Endothelial cell of umbilical vein (primary cell): ENCODE data around the gene ARG1.

Experiments used
- EZH2 ChIP-seq: IDR thresholded peaks from 2 replicates; pipeline ENCODE4 v1.6.1; 2012; ENCODE audit warnings: borderline replicate concordance, low read depth, mild to moderate bottlenecking, moderate library complexity, low read length, inconsistent platforms; ENCODE audit not compliant: severe bottlenecking
- MYC ChIP-seq: IDR thresholded peaks from one replicate; pipeline ENCODE4 v1.6.1; 2011; ENCODE audit warnings: mild to moderate bottlenecking, low read depth, low read length
- POLR2A ChIP-seq: IDR thresholded peaks from 2 replicates; pipeline ENCODE4 v1.6.1; 2012; ENCODE audit warnings: low read depth, mild to moderate bottlenecking, control low read depth, low read length
- POLR2AphosphoS5 ChIP-seq: IDR thresholded peaks from 2 replicates; pipeline ENCODE4 v1.6.1; 2012; ENCODE audit warnings: low read depth, mild to moderate bottlenecking, control low read depth, low read length, moderate library complexity; ENCODE audit not compliant: insufficient read depth
- TF ChIP-seq, protein P1 (sequence below), 2 donors: IDR thresholded peaks; 1 replicate in 1 of 2; 2 replicates in 1 of 2; pipeline ENCODE4 v1.5.1; 2011; ENCODE audit warnings: low read length in 2 of 2, mild to moderate bottlenecking in 2 of 2, moderate library complexity in 2 of 2, control low read depth in 1 of 2, inconsistent platforms in 1 of 2, low read depth in 1 of 2; ENCODE audit not compliant: insufficient read depth in 1 of 2; ENCODE audit errors: extremely low read depth in 1 of 2
- TF ChIP-seq, protein P2 (sequence below): IDR thresholded peaks from 2 replicates; pipeline ENCODE4 v1.6.1; 2011; ENCODE audit not compliant: insufficient read depth, insufficient read length

- TF ChIP-seq EZH2 (no peak), POLR2A (no peak), POLR2AphosphoS5 (no peak), MYC (no peak)
- TF ChIP-seq, protein P1, sequence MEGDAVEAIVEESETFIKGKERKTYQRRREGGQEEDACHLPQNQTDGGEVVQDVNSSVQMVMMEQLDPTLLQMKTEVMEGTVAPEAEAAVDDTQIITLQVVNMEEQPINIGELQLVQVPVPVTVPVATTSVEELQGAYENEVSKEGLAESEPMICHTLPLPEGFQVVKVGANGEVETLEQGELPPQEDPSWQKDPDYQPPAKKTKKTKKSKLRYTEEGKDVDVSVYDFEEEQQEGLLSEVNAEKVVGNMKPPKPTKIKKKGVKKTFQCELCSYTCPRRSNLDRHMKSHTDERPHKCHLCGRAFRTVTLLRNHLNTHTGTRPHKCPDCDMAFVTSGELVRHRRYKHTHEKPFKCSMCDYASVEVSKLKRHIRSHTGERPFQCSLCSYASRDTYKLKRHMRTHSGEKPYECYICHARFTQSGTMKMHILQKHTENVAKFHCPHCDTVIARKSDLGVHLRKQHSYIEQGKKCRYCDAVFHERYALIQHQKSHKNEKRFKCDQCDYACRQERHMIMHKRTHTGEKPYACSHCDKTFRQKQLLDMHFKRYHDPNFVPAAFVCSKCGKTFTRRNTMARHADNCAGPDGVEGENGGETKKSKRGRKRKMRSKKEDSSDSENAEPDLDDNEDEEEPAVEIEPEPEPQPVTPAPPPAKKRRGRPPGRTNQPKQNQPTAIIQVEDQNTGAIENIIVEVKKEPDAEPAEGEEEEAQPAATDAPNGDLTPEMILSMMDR (IDR thresholded peaks at IDR 0.05; ENCODE audit: extremely low read depth in 1 of 2, insufficient read depth in 1 of 2, low read depth in 1 of 2, low read length in 2 of 2): no peak
- TF ChIP-seq, protein P2, sequence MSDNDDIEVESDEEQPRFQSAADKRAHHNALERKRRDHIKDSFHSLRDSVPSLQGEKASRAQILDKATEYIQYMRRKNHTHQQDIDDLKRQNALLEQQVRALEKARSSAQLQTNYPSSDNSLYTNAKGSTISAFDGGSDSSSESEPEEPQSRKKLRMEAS: no peak
These were observed 27.7 kb downstream of the ARG1 start for GRCh38 chr6:131600716-131601115.
